ENCODE measurements around the gene ACTR3. TPM values are rescaled to one million over a fixed set of nuclear protein-coding genes. Genes with fewer than 3 reads are reported as not detected.

Gene ACTR3
- total and polyA plus RNA-seq, 8 donors = 41.6 to 189 (median 97.5) TPM

DNA sequence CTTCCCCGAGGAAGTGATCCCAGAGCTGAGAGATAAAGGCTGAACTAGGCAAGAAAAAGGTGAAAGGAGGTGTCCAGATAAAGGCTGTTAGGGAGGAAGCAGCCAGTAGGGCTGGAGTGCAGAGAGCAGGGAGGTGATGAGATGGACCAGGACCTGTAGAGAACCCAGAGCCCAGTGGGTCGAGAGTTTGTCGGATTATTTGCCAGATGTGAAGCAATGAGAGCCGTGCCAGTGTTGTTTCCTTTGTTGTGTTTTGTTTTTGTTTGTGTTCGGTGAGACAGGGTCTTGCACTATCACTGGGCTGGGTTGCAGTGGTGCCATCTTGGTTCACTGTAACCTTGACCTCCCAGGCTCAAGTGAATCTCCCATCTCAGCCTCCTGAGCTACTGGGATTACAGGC lies 111.3 kb downstream of the ACTR3 start:
- Histone ChIP-seq H3K27ac (no peak overlapping the region), H3K4me3 (no peak overlapping the region), H3K27me3 (no peaks in the 10 kb centered on the region), H3K36me3 (no peaks in the 10 kb centered on the region), H3K4me1 (no peaks in the 10 kb centered on the region), H3K9me3 (no peaks in the 10 kb centered on the region)
- 70 to 77% (median 74%) methylated on average over 5 of the region's 5 CpGs for WGBS, 5 donors
- no peak for TF ChIP-seq POLR2AphosphoS5 (IDR thresholded peaks at IDR 0.05)
- TF ChIP-seq POLR2A (IDR thresholded peaks at IDR 0.05) = no peak
- TF ChIP-seq, protein P1, sequence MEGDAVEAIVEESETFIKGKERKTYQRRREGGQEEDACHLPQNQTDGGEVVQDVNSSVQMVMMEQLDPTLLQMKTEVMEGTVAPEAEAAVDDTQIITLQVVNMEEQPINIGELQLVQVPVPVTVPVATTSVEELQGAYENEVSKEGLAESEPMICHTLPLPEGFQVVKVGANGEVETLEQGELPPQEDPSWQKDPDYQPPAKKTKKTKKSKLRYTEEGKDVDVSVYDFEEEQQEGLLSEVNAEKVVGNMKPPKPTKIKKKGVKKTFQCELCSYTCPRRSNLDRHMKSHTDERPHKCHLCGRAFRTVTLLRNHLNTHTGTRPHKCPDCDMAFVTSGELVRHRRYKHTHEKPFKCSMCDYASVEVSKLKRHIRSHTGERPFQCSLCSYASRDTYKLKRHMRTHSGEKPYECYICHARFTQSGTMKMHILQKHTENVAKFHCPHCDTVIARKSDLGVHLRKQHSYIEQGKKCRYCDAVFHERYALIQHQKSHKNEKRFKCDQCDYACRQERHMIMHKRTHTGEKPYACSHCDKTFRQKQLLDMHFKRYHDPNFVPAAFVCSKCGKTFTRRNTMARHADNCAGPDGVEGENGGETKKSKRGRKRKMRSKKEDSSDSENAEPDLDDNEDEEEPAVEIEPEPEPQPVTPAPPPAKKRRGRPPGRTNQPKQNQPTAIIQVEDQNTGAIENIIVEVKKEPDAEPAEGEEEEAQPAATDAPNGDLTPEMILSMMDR (IDR thresholded peaks at IDR 0.05) = no peak
- no peak for TF ChIP-seq EP300 (IDR thresholded peaks at IDR 0.05)
- no peak for DNase-seq
- intact Hi-C loops (cut with DNase I; ENCODE audit: low total_unique reads) = no loop called here

DNA sequence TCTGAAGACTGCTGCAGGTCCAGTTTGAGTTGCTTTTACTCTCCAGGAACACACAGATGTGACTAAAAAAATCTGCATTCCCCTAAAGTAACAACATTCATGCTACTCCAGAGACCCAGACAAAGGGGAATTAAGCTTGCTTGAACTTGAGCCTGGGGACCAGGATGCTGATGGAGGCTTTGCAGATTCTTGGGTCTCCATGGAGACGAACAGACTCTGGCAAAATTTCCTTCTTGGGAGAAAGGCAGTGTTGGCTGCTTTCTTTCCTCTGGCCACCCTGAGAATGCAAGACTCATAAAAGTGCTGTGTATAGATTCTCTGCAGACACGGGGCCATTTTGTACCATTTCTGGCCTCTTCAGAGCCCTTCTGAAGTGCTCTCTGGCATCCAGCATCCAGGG lies 112.0 kb downstream of the ACTR3 start:
- no peaks in the 10 kb centered on the region for H3K27me3 ChIP-seq
- WGBS, 5 donors = 78 to 92% (median 81%) methylated on average over 2 of the region's 2 CpGs
- H3K9me3 ChIP-seq = no peaks in the 10 kb centered on the region
- H3K36me3 ChIP-seq = no peaks in the 10 kb centered on the region
- H3K4me3 ChIP-seq = no peak overlapping the region
- intact Hi-C loops (cut with DNase I; ENCODE audit: low total_unique reads) = no loop called here
- TF ChIP-seq POLR2A (IDR thresholded peaks at IDR 0.05) (no peak), EP300 (IDR thresholded peaks at IDR 0.05) (no peak), POLR2AphosphoS5 (IDR thresholded peaks at IDR 0.05) (no peak)
- TF ChIP-seq, protein P1 (IDR thresholded peaks at IDR 0.05) = no peak
- no peak overlapping the region for H3K27ac ChIP-seq
- no peak for DNase-seq
- H3K4me1 ChIP-seq = no peaks in the 10 kb centered on the region

DNA sequence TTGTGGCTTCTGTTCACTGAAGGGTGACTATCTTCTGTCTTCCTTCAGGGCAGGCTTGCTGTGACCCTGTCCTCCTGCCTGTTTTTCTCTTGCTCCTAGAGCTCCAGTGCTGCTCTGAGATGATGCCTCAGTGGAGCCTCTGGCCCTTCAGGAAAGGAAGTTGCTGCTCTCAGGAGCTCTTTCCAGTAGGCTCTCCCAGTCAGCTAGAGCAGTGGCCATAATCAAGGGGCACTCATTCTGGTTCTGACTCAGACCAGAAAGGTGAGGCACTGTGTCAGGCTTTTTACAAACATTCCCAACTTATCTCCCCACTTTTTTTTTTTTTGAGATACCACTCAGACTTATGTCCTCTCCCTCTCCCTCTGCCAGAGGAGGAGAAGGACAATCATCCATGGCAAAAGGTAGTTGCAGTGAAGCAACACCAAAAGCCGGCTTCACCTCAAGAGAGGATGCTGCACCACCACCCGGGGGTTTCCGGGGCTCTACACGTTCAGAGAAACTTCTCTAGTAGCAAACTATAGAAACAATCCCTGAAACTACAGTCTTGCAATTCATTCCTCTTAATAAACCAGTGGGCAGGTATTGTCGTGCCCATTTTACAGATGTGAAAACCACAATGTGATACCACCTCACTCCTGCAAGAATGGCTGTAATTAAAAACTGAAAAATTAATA lies 115.4 kb downstream of the ACTR3 start:
- Histone ChIP-seq H3K36me3 (no peaks in the 10 kb centered on the region), H3K27ac (no peak overlapping the region), H3K27me3 (no peaks in the 10 kb centered on the region), H3K4me3 (no peak overlapping the region), H3K9me3 (no peaks in the 10 kb centered on the region), H3K4me1 (no peaks in the 10 kb centered on the region)
- DNase-seq = no peak
- TF ChIP-seq POLR2A (IDR thresholded peaks at IDR 0.05) = no peak
- TF ChIP-seq POLR2AphosphoS5 (IDR thresholded peaks at IDR 0.05) = no peak
- TF ChIP-seq, protein P1 (IDR thresholded peaks at IDR 0.05) = no peak
- no peak for TF ChIP-seq EP300 (IDR thresholded peaks at IDR 0.05)
- intact Hi-C loops (cut with DNase I; ENCODE audit: low total_unique reads) = no loop called here
- WGBS, 5 donors = 85 to 96% (median 90%) methylated on average over 5 of the region's 5 CpGs

DNA sequence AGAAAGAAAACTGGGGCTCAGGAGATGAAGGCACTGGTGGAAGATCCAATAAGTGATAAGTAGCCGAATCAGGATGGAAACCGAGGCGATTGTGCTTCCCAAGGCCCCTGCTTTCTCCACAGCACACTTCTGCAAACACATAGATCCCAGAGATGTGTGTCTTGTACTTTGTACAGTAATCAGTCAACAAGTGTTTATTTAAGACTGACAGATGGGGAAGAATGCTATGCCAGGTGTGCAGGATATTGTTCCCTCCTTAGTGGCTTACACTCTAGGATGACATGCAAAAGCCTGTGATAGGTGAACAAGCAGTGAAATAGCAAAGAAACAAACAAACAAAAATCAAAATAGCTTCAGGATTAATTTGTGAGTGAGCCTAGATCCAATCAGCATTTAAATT lies 116.6 kb downstream of the ACTR3 start:
- Histone ChIP-seq H3K27me3 (no peaks in the 10 kb centered on the region), H3K9me3 (no peaks in the 10 kb centered on the region), H3K36me3 (no peaks in the 10 kb centered on the region), H3K27ac (no peak overlapping the region), H3K4me3 (no peak overlapping the region), H3K4me1 (no peaks in the 10 kb centered on the region)
- TF ChIP-seq POLR2A (IDR thresholded peaks at IDR 0.05) (no peak), POLR2AphosphoS5 (IDR thresholded peaks at IDR 0.05) (no peak), EP300 (IDR thresholded peaks at IDR 0.05) (no peak)
- TF ChIP-seq, protein P1 (IDR thresholded peaks at IDR 0.05) = no peak
- WGBS, 5 donors = 25 to 54% (median 45%) methylated on average over 3 of the region's 3 CpGs
- DNase-seq = peak in 1 of 2 donors; percentile 44
- intact Hi-C loops (cut with DNase I; ENCODE audit: low total_unique reads) = no loop called here
